Measurements from ENCODE around the gene RIPOR2. TPM values are rescaled to one million over a fixed set of nuclear protein-coding genes. Genes with fewer than 3 reads are reported as not detected.

RIPOR2 gene
- total RNA-seq, 1 experiment from 2014 or later, result 5.0 TPM

DNA sequence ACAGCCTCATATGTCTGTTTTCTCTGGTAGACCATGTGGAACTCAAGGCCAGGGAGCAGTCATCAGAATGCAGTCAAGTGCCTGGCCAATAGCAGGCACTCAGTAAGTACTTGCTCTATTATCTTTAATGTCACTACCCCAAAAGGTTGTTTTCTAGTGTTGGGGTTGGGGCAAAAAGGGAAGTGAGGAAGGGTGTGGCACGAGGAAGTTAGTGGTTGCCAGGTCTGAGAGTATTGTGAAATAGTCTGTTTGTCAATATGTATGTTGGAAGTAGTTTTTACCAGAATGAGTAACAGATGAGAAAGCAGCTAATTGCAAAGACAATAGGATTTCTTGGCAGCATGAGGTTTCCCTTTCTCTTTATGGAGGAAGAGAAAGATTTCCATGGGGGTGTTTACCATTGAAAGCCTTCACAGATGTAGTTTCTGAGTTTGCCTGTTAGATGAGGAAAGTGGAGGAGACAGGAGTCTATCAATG, 77.5 kb downstream of the RIPOR2 start:
- DNase-seq, result no peak
- no peaks in the 10 kb centered on the region for H3K9me3 ChIP-seq (ENCODE audit: control insufficient read depth, low read depth, low read length)
- H3K4me1 ChIP-seq (ENCODE audit: insufficient read depth, low read length), result no peaks in the 10 kb centered on the region
- no peaks in the 10 kb centered on the region for H4K20me1 ChIP-seq (ENCODE audit: control insufficient read depth, insufficient read depth, insufficient read length)
- no peak overlapping the region for H3K14ac ChIP-seq (ENCODE audit: insufficient read depth, low read length)
- no peak overlapping the region for H2BK120ac ChIP-seq (ENCODE audit: low read depth, low read length, poor library complexity, severe bottlenecking)
- H3K79me1 ChIP-seq (ENCODE audit: insufficient read depth, low read depth, low read length, poor library complexity, severe bottlenecking), result no peaks in the 10 kb centered on the region
- no peak overlapping the region for H3K27ac ChIP-seq (ENCODE audit: insufficient read length, low read depth, low read length)
- H3K27ac Mint-ChIP-seq, result peak overlapping the region in 1 of 3 experiments; percentile 34; a peak in 1 of 7 replicates
- H2BK12ac ChIP-seq (ENCODE audit: insufficient read length, low read depth, low read length), result no peak overlapping the region
- H3K4ac ChIP-seq (ENCODE audit: low read depth, low read length), result no peak overlapping the region
- no peak overlapping the region for H3K4me2 ChIP-seq (ENCODE audit: insufficient read depth, insufficient read length, low read length)
- H3K4me1 Mint-ChIP-seq, result peaks cover 17 to 29% of the 10 kb centered on the region in 2 experiments
- H4K8ac ChIP-seq (replicated peaks; ENCODE audit: insufficient read length, low read depth, low read length), result no peak overlapping the region
- H2BK20ac ChIP-seq (ENCODE audit: low read depth, low read length, poor library complexity, severe bottlenecking), result no peak overlapping the region
- no peak overlapping the region for H3K9ac ChIP-seq (ENCODE audit: extremely low read depth, insufficient read length, low read length)
- no CpG with 5 or more reads among the region's 1 CpG for WGBS (ENCODE audit: extremely low coverage, insufficient read length, low lambda C conversion rate)
- H3K36me3 Mint-ChIP-seq (ENCODE audit: insufficient read depth in 1 of 3, low read depth in 3 of 3), result peaks cover 9 to 21% (median 11%) of the 10 kb centered on the region in 3 experiments; a peak in 5 of 7 replicates
- no peak overlapping the region for H4K5ac ChIP-seq (ENCODE audit: insufficient read length, low read depth, low read length)
- H2BK5ac ChIP-seq (ENCODE audit: insufficient read length, low read length), result no peak overlapping the region
- no peak overlapping the region for H2AK5ac ChIP-seq (ENCODE audit: insufficient read length, low read length)
- no peak overlapping the region for H3K18ac ChIP-seq (ENCODE audit: insufficient read length, low read depth, low read length)
- H3K79me2 ChIP-seq (ENCODE audit: insufficient read depth, low read length), result no peaks in the 10 kb centered on the region
- TF ChIP-seq, protein P1, sequence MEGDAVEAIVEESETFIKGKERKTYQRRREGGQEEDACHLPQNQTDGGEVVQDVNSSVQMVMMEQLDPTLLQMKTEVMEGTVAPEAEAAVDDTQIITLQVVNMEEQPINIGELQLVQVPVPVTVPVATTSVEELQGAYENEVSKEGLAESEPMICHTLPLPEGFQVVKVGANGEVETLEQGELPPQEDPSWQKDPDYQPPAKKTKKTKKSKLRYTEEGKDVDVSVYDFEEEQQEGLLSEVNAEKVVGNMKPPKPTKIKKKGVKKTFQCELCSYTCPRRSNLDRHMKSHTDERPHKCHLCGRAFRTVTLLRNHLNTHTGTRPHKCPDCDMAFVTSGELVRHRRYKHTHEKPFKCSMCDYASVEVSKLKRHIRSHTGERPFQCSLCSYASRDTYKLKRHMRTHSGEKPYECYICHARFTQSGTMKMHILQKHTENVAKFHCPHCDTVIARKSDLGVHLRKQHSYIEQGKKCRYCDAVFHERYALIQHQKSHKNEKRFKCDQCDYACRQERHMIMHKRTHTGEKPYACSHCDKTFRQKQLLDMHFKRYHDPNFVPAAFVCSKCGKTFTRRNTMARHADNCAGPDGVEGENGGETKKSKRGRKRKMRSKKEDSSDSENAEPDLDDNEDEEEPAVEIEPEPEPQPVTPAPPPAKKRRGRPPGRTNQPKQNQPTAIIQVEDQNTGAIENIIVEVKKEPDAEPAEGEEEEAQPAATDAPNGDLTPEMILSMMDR (conservative IDR thresholded peaks at IDR 0.05), result no peak
- no peak overlapping the region for H3K23ac ChIP-seq (ENCODE audit: insufficient read length, low read depth, low read length)
- no peak overlapping the region for H4K91ac ChIP-seq (ENCODE audit: insufficient read length, low read depth, low read length)
- H2AFZ ChIP-seq (ENCODE audit: low read length), result no peak overlapping the region
- H3K27me3 Mint-ChIP-seq (ENCODE audit: low read depth), result no peaks in the 10 kb centered on the region
- no peaks in the 10 kb centered on the region for H3K27me3 ChIP-seq (ENCODE audit: insufficient read depth, low read length)
- no peak overlapping the region for H3K4me3 Mint-ChIP-seq
- no peak overlapping the region for H3T11ph ChIP-seq (ENCODE audit: low read length)
- H2BK15ac ChIP-seq (ENCODE audit: low read depth, low read length), result no peak overlapping the region
- H3K23me2 ChIP-seq (ENCODE audit: insufficient read length, low read depth, low read length, poor library complexity, severe bottlenecking), result no peaks in the 10 kb centered on the region
- no peaks in the 10 kb centered on the region; a peak in 1 of 5 replicates for H3K9me3 Mint-ChIP-seq
- no peak overlapping the region for H3K56ac ChIP-seq (ENCODE audit: insufficient read length, low read depth, low read length)

Data from H9 (cell line).